ENCODE measurements around the gene SLC15A3. TPM values are rescaled to one million over a fixed set of nuclear protein-coding genes. Genes with fewer than 3 reads are reported as not detected.

SLC15A3 gene
- total and polyA plus RNA-seq, 8 donors, result 2.0 to 25.3 (median 6.1) TPM

DNA sequence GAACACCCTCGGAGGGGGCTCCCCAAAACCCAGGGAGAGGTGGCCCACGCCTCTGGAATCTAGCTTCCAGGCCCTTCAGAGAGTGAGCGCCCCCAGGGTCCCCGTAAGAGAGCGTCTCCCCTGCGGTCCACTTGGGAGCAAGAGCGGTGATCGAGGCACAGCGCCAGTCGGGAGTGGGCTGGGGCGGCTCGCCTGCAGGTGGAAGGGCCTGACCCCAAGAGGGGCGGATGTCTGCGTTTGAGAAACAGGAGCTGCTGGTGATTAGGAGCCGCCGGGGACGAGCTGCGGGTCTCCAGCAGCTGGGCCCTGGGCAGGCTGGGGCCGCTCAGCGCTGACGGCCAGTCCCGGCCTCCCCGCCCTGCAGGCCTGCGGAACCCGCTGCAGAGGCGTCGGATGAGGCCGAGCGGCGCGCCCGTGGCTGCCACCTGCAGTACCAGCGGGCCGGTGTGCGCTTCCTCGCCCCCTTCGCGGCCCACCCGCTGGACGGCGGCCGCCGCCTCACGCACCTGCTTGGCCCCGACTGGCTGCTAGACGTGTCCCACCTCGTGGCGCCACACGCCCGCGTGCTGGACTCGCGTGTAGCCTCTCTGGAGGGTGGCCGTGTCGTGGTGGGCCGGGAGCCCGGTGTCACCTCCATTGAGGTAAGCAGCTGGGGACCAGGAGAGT lies 17.7 kb downstream of the SLC15A3 start:
- no peaks in the 10 kb centered on the region for H3K9me3 ChIP-seq
- no peaks in the 10 kb centered on the region for H3K27me3 ChIP-seq
- no peaks in the 10 kb centered on the region for H3K36me3 ChIP-seq
- H3K27ac ChIP-seq, result no peak overlapping the region
- intact Hi-C loops (cut with DNase I), result no loop called here
- no peak for TF ChIP-seq CTCF (IDR thresholded peaks at IDR 0.05)
- ATAC-seq, result no peak
- no peaks in the 10 kb centered on the region for H3K4me1 ChIP-seq
- FAIRE-seq, result no peak
- DNase-seq, result no peak
- WGBS, 2 donors, result 87 to 93% methylated on average over 52 to 57 of the region's 57 CpGs
- no peak overlapping the region for H3K4me3 ChIP-seq

DNA sequence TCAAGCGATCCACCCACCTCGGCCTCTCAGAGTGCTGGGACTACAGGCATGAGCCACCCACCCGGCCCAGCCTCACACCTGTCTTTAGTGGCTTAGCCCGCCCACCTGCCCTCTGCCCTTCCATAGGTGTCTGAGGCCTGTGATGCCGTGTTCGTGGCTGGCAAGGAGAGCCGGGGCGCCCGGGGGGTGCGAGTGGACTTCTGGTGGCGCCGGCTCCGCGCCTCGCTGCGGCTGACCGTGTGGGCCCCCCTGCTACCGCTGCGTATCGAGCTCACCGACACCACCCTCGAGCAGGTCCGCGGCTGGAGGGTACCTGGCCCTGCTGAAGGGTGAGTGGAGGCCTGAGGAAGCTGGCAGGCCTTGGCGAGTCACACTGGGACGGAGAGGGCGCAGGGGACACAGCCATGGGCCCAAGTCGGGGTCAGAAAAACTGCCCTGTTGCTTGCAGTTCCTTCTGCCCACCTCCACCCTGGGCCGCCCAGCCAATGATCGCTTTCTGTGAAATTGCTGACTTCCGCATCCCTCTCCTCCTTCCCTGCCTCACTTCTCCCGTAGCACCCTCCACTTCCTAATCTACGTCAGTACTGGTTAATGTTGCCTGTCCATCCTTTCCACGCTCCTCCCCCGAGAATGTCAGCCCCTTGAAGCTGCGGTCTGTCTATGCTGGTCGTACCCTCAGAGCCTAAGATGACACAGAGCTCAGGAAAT lies 18.4 kb downstream of the SLC15A3 start:
- no peaks in the 10 kb centered on the region for H3K4me1 ChIP-seq
- no peak for TF ChIP-seq CTCF (IDR thresholded peaks at IDR 0.05)

DNA sequence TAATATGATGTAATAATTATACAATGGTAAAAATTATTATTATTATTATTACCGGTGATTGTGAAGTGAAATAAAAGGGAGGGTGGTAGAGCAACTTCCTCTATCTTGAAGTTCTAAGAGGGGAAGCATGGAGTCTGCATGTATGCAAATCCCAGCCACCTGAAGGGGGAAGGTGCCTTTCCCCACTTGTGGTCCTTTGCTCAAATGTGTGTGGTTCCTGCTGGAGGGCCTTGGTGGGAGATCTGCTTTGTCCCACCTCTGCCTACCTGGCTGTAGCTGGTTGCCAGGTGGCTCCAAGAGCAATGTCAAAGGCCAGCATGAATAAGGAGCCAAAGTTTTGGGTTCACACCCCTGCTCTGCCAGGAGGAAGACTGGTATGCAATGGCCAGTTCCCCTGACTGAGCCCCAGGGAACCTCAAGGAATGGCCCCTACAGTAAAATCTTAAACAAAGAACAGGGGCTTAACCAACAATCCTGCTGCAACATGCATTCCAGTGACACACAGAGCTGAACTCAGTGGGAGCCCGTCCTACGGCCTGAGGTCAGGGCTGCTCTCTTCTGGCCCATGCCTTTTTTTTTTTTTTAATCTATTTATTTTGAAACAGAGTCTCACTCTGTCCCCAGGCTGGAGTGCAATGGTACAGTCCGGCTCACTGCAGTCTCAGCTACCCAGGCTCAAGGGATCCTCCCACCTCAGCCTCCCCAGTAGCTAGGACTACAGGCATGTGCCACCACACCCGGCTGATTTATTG lies 19.2 kb downstream of the SLC15A3 start:
- intact Hi-C loops (cut with DNase I), result no loop called here
- no peak for DNase-seq
- no peak for FAIRE-seq
- H3K27ac ChIP-seq, result no peak overlapping the region
- 74% methylated on average over 5 of the region's 5 CpGs for whole genome bisulfite sequencing, 2 donors
- no peak for ATAC-seq
- no peaks in the 10 kb centered on the region for H3K4me1 ChIP-seq
- H3K36me3 ChIP-seq, result no peaks in the 10 kb centered on the region
- no peaks in the 10 kb centered on the region for H3K27me3 ChIP-seq
- no peak overlapping the region for H3K4me3 ChIP-seq
- TF ChIP-seq CTCF (IDR thresholded peaks at IDR 0.05), result no peak
- H3K9me3 ChIP-seq, result no peaks in the 10 kb centered on the region

More for the DNA sequence above, 18.4 kb downstream of the SLC15A3 start:
- WGBS, 2 donors, result 90 to 92% methylated on average over 37 of the region's 37 CpGs
- ATAC-seq, result no peak
- H3K27ac ChIP-seq, result no peak overlapping the region
- FAIRE-seq, result no peak
- no peak overlapping the region for H3K4me3 ChIP-seq
- no peaks in the 10 kb centered on the region for H3K9me3 ChIP-seq
- H3K27me3 ChIP-seq, result no peaks in the 10 kb centered on the region
- no peak for DNase-seq
- H3K36me3 ChIP-seq, result no peaks in the 10 kb centered on the region
- intact Hi-C loops (cut with DNase I), result no loop called here

- H3K27me3 ChIP-seq, result no peaks in the 10 kb centered on the region
- 85 to 89% methylated on average over 9 of the region's 9 CpGs for WGBS, 2 donors
- H3K36me3 ChIP-seq, result no peaks in the 10 kb centered on the region
- no peak for TF ChIP-seq CTCF (IDR thresholded peaks at IDR 0.05)
- no peak overlapping the region for H3K27ac ChIP-seq
- no peaks in the 10 kb centered on the region for H3K4me1 ChIP-seq
- DNase-seq, result no peak
- no peaks in the 10 kb centered on the region for H3K9me3 ChIP-seq
- FAIRE-seq, result no peak
- H3K4me3 ChIP-seq, result no peak overlapping the region
- ATAC-seq, result no peak
- intact Hi-C loops (cut with DNase I), result no loop called here
Observed at GRCh38 chr11:60931917-60932316, 20.1 kb downstream of the SLC15A3 start.
